Measurements from ENCODE around the gene LACTBL1. TPM values are rescaled to one million over a fixed set of nuclear protein-coding genes. Genes with fewer than 3 reads are reported as not detected.

Gene LACTBL1
- total RNA-seq, 2 donors from 2014 or later: not detected

DNA sequence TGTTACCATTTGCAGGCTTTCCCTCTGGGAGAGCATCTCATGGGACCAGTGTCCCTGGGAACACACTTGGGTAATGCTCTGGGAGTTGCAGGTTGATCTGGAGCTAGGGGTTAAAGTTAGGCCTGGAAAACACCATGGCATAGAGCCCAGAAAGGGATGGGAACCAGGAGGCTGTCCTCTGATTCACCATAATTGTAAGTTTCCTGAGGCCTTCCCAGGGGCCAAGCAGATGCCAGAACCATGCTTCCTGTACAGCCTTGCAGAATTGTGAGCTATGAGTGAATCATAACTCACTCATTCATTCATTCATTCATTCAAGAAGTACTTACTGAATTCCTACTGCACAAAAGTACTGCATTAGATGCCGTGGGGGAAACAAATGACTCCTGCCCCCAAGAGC, 50.0 kb downstream of the LACTBL1 start:
- Histone ChIP-seq H3K4me3 (no peak overlapping the region), H3K4me1 (ENCODE audit: control insufficient read depth in 1 of 2, low read depth in 2 of 2) (no peaks in the 10 kb centered on the region), H3K27me3 (replicated peaks; ENCODE audit: insufficient read depth) (no peaks in the 10 kb centered on the region), H3K27ac (no peak overlapping the region), H3K36me3 (no peaks in the 10 kb centered on the region), H3K9me3 (no peaks in the 10 kb centered on the region)
- DNase-seq (ENCODE audit: low spot score) (no peak), ATAC-seq (ENCODE audit: insufficient number of reproducible peaks, low FRiP score, low read depth) (no peak)
- TF ChIP-seq, protein P1, sequence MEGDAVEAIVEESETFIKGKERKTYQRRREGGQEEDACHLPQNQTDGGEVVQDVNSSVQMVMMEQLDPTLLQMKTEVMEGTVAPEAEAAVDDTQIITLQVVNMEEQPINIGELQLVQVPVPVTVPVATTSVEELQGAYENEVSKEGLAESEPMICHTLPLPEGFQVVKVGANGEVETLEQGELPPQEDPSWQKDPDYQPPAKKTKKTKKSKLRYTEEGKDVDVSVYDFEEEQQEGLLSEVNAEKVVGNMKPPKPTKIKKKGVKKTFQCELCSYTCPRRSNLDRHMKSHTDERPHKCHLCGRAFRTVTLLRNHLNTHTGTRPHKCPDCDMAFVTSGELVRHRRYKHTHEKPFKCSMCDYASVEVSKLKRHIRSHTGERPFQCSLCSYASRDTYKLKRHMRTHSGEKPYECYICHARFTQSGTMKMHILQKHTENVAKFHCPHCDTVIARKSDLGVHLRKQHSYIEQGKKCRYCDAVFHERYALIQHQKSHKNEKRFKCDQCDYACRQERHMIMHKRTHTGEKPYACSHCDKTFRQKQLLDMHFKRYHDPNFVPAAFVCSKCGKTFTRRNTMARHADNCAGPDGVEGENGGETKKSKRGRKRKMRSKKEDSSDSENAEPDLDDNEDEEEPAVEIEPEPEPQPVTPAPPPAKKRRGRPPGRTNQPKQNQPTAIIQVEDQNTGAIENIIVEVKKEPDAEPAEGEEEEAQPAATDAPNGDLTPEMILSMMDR (IDR thresholded peaks at IDR 0.05): no peak

GRCh38 chr1:22921452-22922126, 51.1 kb downstream of the LACTBL1 start:
- Histone ChIP-seq H3K27ac (no peak overlapping the region), H3K4me3 (no peak overlapping the region), H3K9me3 (no peaks in the 10 kb centered on the region), H3K4me1 (ENCODE audit: control insufficient read depth in 1 of 2, low read depth in 2 of 2) (no peaks in the 10 kb centered on the region), H3K27me3 (replicated peaks; ENCODE audit: insufficient read depth) (no peaks in the 10 kb centered on the region), H3K36me3 (no peaks in the 10 kb centered on the region)
- DNase-seq (ENCODE audit: low spot score) (no peak), ATAC-seq (ENCODE audit: insufficient number of reproducible peaks, low FRiP score, low read depth) (no peak)
- TF ChIP-seq, protein P1 (IDR thresholded peaks at IDR 0.05): no peak

DNA sequence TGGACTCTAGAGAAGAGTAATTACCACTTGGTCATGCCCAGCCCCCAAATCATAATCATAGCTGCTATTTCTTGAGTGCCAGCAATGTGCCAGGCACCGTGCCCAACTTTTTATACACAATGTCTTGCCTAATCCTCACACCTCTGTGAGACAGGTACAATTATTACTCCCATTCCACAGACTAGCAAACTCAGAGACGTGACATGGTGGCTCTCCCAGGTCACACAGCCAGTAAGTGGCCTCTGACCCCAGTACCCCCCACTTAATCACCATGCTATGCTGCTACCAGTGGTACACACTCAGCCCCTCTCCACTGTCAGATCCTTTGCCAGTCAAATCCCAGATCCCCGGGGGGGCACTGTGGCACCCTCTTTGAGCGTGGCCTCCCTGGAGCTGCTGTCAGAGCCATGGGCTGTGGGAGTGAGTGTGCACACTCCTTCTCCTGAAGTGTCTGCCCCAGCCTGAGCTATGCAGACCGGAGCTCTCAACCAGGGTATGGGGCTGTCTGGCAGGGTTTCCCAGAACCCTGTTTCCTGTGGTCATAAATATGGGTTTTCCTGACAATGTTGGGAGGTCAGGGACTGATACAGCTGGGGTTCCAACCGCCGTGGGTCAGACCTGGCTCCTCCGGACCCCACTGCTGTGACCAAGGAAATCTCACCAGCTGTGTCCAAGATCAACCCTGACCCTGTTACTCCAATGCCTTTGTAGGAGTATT, 51.8 kb downstream of the LACTBL1 start:
- Histone ChIP-seq H3K4me3 (no peak overlapping the region), H3K27ac (no peak overlapping the region), H3K4me1 (ENCODE audit: control insufficient read depth in 1 of 2, low read depth in 2 of 2) (no peaks in the 10 kb centered on the region), H3K27me3 (replicated peaks; ENCODE audit: insufficient read depth) (no peaks in the 10 kb centered on the region), H3K9me3 (no peaks in the 10 kb centered on the region), H3K36me3 (no peaks in the 10 kb centered on the region)
- DNase-seq (ENCODE audit: low spot score): no peak
- TF ChIP-seq, protein P1 (IDR thresholded peaks at IDR 0.05): no peak
- no peak for ATAC-seq (ENCODE audit: insufficient number of reproducible peaks, low FRiP score, low read depth)

GRCh38 chr1:22920026-22920733, 52.5 kb downstream of the LACTBL1 start:
- no peaks in the 10 kb centered on the region for H3K27me3 ChIP-seq (replicated peaks; ENCODE audit: insufficient read depth)
- H3K27ac ChIP-seq: no peak overlapping the region
- no peaks in the 10 kb centered on the region for H3K9me3 ChIP-seq
- TF ChIP-seq, protein P1 (IDR thresholded peaks at IDR 0.05): no peak
- H3K36me3 ChIP-seq: no peaks in the 10 kb centered on the region
- ATAC-seq (ENCODE audit: insufficient number of reproducible peaks, low FRiP score, low read depth): no peak
- DNase-seq (ENCODE audit: low spot score): no peak
- no peaks in the 10 kb centered on the region for H3K4me1 ChIP-seq (ENCODE audit: control insufficient read depth in 1 of 2, low read depth in 2 of 2)
- H3K4me3 ChIP-seq: no peak overlapping the region

DNA sequence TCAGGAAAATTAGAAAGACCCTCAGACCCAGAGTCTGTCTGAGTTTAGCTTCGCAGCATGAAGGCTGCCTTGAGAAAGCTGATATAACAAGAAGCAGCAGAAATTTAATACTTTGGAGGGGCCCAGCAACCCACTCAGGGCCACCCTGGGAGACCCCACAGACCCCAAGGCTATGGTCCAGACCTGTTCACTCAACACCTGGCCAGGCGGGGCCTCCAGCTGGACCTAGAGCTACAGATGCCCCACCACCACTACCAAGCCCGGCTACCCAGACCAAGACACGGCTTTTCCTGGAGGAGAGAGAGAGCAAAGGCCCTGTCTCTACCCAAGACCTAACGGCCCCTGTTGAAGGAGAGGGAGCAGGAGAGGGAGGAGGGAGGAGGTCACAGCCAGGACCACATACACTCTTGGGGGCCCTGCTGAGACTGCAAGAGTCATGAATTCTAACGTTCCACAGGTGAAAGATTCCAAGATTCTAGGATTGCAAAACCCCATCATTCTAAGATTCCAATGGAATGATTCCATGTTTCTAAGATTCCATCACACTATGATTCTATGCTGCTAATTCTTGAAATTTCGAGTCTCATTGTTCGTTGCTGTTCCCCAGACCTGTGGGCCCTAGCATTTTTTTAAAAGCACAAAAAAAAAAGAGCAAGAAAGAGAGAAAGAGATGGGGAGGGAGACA, 53.2 kb downstream of the LACTBL1 start:
- TF ChIP-seq, protein P1 (IDR thresholded peaks at IDR 0.05): no peak
- DNase-seq (ENCODE audit: low spot score) (no peak), ATAC-seq (ENCODE audit: insufficient number of reproducible peaks, low FRiP score, low read depth) (no peak)
- Histone ChIP-seq H3K27me3 (replicated peaks; ENCODE audit: insufficient read depth) (no peaks in the 10 kb centered on the region), H3K36me3 (no peaks in the 10 kb centered on the region), H3K9me3 (no peaks in the 10 kb centered on the region), H3K4me3 (no peak overlapping the region), H3K4me1 (ENCODE audit: control insufficient read depth in 1 of 2, low read depth in 2 of 2) (no peaks in the 10 kb centered on the region), H3K27ac (no peak overlapping the region)

All from thoracic aorta (tissue), 2 donors.